ENCODE measurements around the gene FARSA. TPM values are rescaled to one million over a fixed set of nuclear protein-coding genes. Genes with fewer than 3 reads are reported as not detected.
"Not testable (repeated sequence)": the region's sequence is repeated elsewhere in the genome, so short reads cannot be mapped to it uniquely, and the experiment has no call there.

The FARSA gene
- total RNA-seq, 1 donor from 2014 or later: 71.6 TPM

- TF ChIP-seq CTCF (IDR thresholded peaks at IDR 0.05; ENCODE audit: partially characterized antibody, unreplicated experiment): no peak
- peak overlapping the region; percentile 34 for H3K4me3 Mint-ChIP-seq (ENCODE audit: unreplicated experiment)
- peaks cover 2% of the 10 kb centered on the region for H3K4me1 Mint-ChIP-seq (ENCODE audit: low read depth, unreplicated experiment)
- H3K27me3 Mint-ChIP-seq (ENCODE audit: unreplicated experiment): peaks cover 11% of the 10 kb centered on the region
- DNase-seq: no peak
- H3K27ac Mint-ChIP-seq (ENCODE audit: unreplicated experiment): no peak overlapping the region
- H3K36me3 Mint-ChIP-seq (ENCODE audit: unreplicated experiment): no peaks in the 10 kb centered on the region
- H3K9me3 Mint-ChIP-seq (ENCODE audit: unreplicated experiment): no peaks in the 10 kb centered on the region
Observed at GRCh38 chr19:12893582-12893981, 39.9 kb downstream of the FARSA start.

GRCh38 chr19:12891553-12892021 lies 41.9 kb downstream of the FARSA start:
- Mint-ChIP-seq H3K27ac (ENCODE audit: unreplicated experiment) (peak overlapping the region; percentile 97), H3K4me1 (ENCODE audit: low read depth, unreplicated experiment) (peaks cover 2% of the 10 kb centered on the region), H3K4me3 (ENCODE audit: unreplicated experiment) (peak overlapping the region; percentile 93), H3K9me3 (ENCODE audit: unreplicated experiment) (peaks cover 2% of the 10 kb centered on the region), H3K36me3 (ENCODE audit: unreplicated experiment) (no peaks in the 10 kb centered on the region), H3K27me3 (ENCODE audit: unreplicated experiment) (peaks cover 16% of the 10 kb centered on the region)
- DNase-seq: no peak
- no peak for TF ChIP-seq CTCF (IDR thresholded peaks at IDR 0.05; ENCODE audit: partially characterized antibody, unreplicated experiment)

DNA sequence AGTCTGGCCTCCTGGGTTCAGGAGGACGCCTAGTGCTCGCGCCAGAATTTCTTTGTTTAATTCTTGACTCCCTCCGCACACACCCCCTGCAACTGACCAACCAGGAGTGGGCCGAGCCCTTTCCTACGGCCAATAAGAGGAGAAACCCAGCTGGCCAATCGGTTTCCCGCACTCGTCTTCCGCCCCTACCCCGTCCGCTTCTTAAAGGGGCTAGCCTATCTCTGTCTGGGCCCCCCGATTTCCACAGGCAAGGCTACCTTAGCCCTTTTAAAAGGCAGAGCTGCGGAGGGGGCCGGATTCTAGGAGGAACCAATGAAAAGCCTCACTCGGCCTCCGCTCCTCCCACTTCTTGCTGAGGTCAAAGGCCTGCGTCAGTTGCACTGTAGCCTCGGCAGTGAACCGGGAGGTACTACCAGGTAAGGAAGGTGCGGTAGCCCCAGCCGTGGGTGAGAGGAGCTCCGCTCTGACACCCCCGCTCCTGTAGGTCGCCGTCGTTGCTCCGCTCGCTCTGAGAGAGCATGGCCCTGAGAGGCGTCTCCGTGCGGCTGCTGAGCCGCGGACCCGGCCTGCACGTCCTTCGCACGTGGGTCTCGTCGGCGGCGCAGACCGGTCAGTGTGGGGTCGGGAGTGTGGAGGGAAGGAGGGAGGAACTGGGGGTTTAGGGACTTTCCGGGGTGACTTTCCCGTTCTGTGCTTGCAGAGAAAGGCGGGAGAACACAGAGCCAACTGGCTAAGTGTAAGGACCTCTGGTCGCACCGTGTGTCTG lies 42.5 kb downstream of the FARSA start, which contains the start of gene GCDH:
Gene GCDH, plus strand, starts transcription at position 374 of the 766 bp plus-strand sequence. Its CDS starts 145 bp downstream, at position 519.
- Mint-ChIP-seq H3K9me3 (ENCODE audit: unreplicated experiment) (peaks cover 5% of the 10 kb centered on the region), H3K27me3 (ENCODE audit: unreplicated experiment) (peaks cover 19% of the 10 kb centered on the region), H3K36me3 (ENCODE audit: unreplicated experiment) (no peaks in the 10 kb centered on the region), H3K4me1 (ENCODE audit: low read depth, unreplicated experiment) (peaks cover 2% of the 10 kb centered on the region), H3K4me3 (ENCODE audit: unreplicated experiment) (peak within 1 kb of the TSS; percentile 93), H3K27ac (ENCODE audit: unreplicated experiment) (peak within 1 kb of the TSS; percentile 97)
- DNase-seq: peak; percentile 94
- TF ChIP-seq CTCF (IDR thresholded peaks at IDR 0.05; ENCODE audit: partially characterized antibody, unreplicated experiment): no peak

DNA sequence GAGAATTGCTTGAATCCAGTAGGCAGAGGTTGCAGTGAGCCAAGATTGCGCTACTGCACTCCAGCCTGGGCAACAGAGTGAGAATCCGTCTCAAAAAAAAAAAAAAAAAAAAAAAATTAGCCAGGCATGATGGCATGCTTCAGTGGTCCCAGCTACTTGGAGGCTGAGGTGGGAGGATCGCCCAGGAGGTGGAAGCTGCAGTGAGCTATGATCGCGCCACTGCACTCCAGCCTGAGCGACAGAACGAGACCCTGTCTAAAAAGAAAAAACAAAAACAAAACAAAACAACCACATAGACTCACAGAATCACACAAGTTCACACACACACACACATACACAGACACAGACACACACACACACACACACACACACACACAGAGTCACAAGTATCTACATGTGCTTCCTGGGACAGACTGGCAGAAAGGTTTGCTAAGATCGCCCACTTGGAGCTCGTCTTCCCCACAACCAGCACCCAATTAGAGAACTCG lies 43.2 kb downstream of the FARSA start:
- Mint-ChIP-seq H3K27ac (ENCODE audit: unreplicated experiment) (peak overlapping the region; percentile 97), H3K27me3 (ENCODE audit: unreplicated experiment) (peaks cover 19% of the 10 kb centered on the region), H3K4me3 (ENCODE audit: unreplicated experiment) (peak overlapping the region; percentile 93)
- not testable (repeated sequence) for DNase-seq; H3K36me3 Mint-ChIP-seq (ENCODE audit: unreplicated experiment); H3K9me3 Mint-ChIP-seq (ENCODE audit: unreplicated experiment); H3K4me1 Mint-ChIP-seq (ENCODE audit: low read depth, unreplicated experiment)

DNA sequence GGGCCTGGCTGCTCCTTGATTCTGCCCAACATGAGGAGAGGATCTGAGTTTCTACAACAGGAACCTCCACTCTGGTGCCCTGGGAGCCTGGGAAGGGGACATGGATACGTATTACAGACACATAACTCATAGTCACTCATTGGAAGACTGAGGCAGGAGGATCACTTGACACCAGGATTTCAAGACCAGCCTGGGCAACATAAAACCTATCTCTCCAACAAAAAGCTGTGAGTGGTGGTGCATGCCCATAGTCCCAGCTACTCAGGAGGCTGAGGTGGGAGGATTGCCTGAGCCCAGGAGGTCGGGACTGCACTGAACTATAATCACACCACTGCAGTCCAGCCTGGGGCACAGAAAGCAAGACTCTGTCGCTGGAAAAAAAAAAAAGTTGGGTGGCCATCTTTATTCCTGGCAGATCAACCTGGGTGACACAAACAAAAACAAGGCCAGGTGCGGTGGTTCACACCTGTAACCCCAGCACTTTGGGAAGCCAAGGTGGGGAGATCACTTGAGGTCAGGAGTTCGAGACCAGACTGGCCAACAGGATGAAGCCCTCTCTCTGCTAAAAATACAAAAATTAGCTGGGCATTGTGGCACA lies 45.4 kb downstream of the FARSA start:
- Mint-ChIP-seq H3K9me3 (ENCODE audit: unreplicated experiment) (peaks cover 5% of the 10 kb centered on the region), H3K27me3 (ENCODE audit: unreplicated experiment) (peaks cover 21% of the 10 kb centered on the region), H3K4me1 (ENCODE audit: low read depth, unreplicated experiment) (peaks cover 2% of the 10 kb centered on the region), H3K27ac (ENCODE audit: unreplicated experiment) (no peak overlapping the region), H3K36me3 (ENCODE audit: unreplicated experiment) (no peaks in the 10 kb centered on the region), H3K4me3 (ENCODE audit: unreplicated experiment) (no peak overlapping the region)
- no peak for TF ChIP-seq CTCF (IDR thresholded peaks at IDR 0.05; ENCODE audit: partially characterized antibody, unreplicated experiment)
- DNase-seq: no peak

Data from glutamatergic neuron (in vitro differentiated cells).